NCI-H748 treated with DMSO at 0.1 percent for 48 hours (cell line): Measurements from ENCODE around the gene TMEM190.

Source experiments
- DNase-seq: peaks from one replicate; lab custom pipeline; 2025; lab: John Stamatoyannopoulos, UW

The TMEM190 gene

DNA sequence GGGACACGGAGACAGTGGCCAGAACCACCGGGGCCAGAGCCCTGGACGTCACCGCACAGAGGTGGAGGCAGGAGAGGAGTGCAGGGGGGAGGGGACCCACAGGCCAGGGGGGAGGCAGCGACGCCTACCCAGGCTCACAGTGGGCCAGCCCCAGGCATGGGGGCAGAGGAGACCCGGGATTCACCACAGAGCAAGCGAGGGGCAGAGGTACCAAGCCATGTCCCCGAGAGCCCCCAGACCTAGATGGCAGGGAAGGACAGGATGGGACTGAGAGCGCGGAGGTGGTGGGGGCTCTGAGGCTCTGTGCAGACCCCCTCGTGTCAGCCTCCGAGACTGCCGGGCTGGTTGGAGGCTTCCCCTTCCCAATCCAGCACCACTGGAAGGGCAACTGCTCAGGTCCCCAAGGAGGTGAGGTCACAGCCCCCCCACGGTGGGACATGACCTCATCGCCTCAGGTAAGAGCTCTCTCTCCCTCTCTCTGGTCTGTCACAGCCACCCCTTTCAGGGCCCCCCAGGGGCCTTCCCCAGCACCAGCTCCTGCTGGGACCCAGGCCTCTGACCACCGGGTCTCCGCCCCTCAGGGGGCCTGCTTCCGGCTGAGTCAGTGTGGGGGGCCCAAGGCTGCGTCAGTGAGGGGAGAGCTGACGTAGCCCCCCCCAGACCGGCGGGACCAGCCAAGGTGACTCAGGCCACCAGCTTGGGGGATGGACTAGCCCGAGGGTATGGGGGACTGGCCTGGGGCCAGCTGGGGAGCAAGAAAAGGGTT lies 4.1 kb upstream of the TMEM190 start:
- no peak for DNase-seq

DNA sequence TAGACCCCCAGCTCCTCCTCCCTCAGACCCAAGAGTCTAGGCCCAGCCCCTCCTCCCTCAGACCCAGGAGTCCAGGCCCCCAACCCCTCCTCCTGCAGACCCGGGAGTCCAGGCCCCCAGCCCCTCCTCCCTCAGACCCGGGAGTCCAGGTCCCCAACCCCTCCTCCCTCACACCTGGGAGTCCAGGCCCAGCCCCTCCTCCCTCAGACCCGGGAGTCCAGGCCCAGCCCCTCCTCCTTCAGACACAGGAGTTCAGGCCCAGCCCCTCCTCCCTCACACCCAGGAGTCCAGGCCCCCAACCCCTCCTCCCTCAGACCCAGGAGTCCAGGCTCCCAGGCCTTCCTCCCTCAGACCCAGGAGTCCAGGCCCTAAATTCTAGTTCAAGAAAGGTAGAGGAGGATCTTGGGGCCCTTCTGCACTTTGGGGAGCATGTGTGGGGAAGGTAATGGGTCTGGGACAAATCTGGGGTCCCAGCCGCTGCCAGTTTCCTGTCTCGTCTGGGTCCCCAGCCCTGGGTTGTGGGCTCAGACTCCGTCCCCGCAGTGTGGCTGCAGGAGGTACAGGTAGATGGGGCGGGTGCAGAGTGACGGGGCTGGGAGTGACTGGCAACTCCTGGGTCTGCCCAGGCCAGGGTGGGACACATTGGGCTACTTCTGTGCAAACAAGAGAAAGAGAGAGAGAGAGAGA lies 3.2 kb upstream of the TMEM190 start:
- DNase-seq: no peak

DNA sequence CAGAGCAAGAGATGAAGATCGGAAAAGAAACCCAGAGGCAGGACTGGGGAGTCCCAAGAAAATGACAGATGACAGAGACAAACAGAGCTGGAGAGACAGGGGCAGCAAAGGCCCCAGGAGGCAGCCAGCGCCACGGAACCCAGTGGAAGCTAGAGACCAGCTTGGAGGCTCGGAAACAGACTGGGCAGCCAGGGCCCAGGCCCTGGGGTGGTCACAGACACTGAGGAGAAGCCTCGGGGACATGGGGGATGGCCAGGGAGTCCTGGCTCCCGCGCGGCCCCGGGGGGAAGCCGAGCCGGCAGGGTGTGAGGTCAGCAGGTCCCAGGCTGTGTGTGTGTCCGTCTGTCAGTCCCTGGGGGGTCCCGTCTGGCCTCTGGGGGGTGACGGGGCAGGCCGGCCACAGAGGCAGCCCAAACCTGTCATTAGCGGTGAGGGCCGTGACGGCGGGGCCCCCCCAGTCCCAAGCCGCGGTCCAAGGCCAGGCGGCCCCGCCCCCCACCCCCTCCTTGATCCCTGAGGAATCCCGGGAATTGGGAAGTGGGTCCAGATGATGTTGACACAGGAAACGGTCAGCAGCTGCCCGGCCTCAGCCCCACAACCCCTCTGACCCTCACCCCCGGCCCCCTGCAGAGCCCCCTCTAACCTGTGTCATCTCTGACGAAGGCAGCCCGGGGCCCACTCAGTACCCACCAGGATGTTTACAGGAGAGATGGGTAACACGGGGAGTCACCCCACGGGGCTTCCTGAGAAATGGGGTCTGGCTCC lies 2.5 kb upstream of the TMEM190 start:
- no peak for DNase-seq

DNA sequence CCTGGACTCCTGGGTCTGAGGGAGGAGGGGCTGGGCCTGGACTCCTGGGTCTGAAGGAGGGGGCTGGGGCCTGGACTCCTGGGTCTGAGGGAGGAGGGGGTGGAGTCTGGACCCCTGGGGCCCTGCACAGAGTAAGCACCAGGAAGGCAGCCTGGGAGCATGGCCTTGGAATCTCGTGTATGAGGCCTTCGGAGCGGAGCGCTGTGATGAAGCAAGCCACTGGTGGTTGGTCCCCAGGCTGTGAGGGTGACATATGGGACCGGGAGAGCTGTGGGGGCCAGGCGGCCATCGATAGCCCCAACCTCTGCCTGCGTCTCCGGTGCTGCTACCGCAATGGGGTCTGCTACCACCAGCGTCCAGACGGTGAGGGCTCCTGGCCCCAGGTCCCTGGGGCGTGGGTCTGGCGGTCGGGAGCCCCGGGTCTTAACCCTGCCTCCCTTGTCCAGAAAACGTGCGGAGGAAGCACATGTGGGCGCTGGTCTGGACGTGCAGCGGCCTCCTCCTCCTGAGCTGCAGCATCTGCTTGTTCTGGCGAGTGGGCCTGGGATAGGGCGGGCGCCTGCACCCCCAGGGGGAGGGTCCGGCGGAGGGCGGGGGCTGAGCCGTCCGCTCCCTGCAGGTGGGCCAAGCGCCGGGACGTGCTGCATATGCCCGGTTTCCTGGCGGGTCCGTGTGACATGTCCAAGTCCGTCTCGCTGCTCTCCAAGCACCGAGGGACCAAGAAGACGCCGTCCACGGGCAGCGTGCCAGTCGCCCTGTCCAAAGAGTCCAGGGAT lies 918 bp downstream of the TMEM190 start:
- no peak for DNase-seq

DNA sequence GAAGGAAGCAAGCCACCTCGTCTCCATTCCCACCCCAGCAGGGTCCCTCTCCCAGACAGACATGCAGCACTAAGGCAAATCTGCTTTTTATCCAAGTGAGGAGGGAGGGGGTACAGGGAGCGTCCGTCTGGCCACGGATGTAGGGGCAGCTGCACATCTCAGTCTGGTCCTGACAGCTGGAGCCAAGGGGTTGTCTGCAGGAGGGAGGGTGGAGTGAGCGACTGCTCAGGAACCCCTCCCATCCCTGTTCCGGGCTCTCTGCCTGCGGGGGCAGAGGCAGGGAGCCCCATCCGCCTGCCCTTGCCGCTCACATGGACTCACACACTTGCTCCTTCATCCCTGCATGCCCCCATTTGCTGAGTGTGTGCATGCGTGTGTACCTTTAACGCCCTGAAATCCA lies 2.5 kb downstream of the TMEM190 start:
- DNase-seq: no peak

DNA sequence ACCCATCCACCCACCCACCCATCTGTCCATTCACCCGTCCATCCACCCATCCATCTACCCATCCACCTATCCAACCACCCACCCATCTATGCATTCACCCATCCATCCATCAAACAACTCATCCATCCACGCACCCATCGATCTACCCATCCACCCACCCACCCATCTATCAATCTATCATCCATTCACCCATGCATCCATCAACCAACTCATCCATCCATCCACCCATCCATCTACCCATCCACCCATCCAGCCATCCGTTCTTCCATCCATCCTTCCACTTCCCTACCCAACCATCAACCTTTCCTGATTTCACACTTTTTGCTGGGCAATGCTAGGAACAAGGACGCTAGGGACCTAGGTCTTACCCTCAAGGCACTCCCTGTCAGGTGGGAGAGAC lies 5.4 kb downstream of the TMEM190 start:
- DNase-seq: no peak

DNA sequence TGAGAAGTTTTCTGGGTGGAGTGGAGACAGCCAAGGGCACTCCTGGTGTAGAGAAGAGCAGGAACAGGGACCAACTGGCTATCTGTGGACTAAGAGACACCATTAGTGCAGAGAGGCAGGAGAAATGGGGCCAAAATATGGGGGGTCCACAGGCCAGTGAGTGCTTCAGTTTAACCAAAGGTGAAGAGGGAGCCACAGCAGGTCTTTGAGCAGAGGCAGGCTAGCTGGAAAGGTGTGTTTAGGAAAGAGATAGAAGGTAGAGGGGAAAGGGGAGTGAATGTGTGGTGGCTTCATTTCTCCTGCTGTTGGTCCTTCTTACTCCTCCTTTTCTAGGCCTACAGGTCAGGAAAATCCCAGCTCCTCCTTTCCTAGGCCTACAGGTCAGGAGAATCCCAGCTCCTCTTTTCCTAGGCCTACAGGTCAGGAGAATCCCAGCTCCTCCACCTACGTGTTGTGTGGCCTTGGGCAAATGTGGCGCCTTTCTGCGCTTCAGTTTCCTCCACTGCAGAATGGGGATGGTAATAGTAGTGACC lies 6.0 kb downstream of the TMEM190 start:
- no peak for DNase-seq

DNA sequence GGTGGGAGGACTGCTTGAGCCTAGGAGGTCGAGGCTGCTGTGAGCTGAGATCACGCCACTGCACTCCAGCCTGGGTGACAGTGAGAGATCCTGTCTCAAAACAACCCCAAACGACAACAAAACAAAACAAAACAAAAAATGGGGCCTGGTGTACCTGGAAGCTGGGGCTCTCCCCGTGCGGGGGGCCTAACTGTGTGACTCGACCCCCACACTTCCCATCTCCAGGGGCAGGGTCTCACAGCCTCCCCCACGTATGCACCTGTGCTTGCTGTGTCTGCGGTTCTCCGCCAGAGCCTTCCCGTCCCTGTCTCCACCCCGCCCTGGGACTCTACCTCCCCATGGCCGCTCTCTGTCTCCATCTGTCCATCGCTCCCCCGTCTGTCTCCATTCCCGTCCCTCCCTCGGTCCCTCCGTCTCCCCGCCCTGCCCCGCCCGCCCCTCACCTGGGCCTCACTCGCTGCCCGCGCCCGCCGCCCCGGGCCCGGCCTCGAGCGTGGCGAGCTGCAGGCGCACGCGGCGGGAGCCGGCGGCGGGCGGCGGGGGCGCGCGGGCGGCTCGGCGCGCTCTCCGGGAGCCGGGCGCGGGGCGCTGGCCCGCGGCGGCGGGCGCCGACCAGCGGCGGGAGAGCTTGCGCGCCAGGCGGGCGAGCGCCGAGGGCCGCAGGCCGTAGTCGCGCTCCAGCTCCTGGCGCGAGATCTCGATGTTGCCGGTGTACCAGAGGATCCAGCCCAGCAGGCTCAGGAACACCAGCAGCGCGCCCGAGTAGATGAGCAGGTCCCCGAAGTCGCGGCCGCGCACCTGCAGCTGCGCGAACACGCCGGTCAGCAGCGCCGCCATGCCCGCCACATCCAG lies 6.9 kb downstream of the TMEM190 start:
- peak; percentile 38 for DNase-seq

DNA sequence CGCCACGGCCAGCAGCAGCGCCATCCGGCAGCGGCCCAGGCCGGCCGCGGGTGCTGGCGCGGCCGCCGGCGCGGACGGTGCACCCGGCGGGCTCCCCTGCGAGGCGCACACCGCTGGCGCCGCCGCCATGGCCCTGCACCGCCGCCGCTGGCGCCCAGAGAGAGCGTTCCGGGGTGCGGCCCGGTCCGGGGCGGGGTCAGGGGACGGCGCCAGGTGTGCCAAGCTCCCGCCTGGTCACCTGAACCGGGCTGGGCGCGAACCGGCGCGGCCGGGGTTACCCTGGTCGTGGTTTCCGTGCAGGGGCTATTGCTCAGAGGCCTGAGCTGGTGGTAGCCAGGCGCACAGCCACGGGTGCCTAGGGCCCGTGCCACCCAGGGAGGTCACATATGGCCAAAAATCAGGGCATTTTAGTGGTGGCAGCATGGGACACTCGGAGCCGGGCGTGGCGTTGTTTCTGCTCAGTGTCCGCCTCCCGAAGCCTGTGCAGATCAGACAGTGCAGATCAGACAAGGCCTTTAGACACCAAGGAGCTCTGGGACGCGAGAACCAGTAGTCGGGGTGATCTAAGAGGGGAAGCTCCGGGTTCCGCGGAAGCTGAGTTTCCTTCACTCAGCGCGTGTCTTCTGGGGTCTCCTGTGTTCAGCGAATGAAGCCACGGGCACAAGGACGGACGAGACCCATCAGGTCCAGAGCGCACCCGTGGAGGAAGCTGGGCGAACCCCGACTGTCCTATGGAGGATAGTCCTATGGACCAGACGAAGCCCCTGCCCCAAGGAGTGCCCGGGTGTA lies 7.7 kb downstream of the TMEM190 start, which contains the start of gene TMEM238:
TSS of gene TMEM238 (minus strand) at position 162 of the 789 bp plus-strand sequence. CDS start at position 129, 33 bp downstream.
- DNase-seq: peak; percentile 42

DNA sequence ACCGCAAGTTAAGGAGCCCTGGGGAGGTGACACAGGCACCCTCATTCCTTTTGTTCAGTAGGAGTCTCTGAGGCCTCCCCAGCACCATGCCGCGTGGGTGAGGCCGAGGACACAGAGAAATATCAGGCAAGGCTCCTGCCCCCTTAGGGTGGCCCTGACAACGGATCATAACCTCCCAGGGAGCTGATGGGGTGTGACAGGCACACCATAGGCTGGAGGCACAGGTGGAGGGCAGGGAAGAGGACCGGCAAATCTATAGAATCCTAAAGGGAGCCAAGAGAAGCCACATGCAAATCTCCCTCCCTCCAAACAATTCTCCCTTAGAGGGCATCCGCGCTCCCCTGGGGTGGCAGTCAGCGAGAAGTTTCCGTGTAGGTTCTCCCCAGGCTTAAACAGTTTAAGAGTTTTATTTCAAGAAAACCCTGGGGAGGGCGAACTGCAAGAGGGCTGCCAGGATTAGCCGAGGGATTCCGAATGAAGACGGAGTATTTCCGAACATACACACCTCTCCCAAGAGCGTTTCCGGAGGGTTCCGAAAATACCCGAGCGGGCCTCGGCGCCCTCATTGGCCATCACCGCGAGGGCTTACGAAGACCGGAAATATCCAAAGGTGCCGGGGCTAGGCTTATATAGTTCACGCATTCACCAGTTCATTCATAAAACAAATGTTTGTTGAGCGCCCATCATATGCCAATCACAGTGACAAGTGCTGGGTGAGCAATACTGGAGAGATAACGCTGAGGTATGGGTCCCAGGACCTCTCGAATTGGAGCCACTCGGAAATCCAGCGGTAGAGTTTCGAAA lies 8.5 kb downstream of the TMEM190 start:
- DNase-seq: peak; percentile 99

DNA sequence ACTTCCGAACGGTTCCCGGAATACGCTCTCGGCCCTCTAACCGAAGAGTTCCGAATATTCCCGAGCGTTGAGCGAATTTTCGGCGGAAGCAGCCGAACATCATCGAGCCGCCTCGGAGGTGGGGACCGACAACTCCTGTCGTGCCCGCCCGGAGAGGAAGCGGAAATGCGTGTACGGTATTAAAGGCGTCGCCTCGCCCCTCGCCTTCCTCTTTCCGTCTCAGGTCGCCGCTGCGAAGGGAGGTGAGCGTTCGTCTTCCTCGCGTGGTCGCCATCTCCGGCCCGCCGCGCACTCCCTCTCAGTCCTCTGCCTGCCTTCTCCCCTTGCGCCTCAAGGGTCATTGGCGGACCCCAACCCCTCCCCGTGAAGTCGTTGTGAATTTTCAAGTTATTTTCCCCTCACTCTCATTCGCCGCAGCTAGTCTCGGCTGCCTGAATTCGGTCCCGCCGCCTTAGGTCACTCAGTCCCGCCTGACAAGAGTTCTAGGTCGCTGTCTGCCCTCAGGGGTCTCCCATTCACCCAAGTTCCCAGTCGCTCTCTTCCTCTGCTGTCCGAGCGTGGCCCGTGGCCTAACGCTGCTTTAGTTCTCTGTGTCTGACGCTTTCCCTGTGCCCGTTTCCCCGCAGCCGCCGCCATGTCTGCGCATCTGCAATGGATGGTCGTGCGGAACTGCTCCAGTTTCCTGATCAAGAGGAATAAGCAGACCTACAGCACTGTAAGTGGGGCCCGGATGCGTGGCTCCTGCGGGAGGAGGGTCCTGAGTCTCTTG lies 9.3 kb downstream of the TMEM190 start, which contains the start of gene RPL28:
TSS of gene RPL28 (plus strand) at position 209 of the 769 bp plus-strand sequence. CDS start at position 635, 426 bp downstream.
- DNase-seq: peak; percentile 99

DNA sequence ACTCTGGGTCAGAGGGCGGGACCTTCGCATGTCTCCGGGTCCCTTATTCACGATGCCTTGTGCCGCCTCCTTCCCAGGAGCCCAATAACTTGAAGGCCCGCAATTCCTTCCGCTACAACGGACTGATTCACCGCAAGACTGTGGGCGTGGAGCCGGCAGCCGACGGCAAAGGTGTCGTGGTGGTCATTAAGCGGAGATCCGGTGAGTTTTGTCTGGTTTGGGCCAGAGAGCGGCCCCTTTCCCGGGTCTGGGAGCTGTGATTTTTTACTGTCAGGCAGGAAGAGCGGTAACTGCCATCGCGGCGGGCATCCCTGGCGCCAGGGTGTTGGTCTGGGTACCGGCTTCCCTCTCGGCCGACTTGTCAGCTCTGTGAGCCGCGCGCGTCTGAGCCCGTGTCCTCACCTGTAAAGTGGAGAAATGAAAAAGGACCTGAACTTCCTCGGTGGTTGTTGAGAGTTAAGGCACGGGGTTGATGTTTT lies 9.9 kb downstream of the TMEM190 start:
- DNase-seq: no peak

DNA sequence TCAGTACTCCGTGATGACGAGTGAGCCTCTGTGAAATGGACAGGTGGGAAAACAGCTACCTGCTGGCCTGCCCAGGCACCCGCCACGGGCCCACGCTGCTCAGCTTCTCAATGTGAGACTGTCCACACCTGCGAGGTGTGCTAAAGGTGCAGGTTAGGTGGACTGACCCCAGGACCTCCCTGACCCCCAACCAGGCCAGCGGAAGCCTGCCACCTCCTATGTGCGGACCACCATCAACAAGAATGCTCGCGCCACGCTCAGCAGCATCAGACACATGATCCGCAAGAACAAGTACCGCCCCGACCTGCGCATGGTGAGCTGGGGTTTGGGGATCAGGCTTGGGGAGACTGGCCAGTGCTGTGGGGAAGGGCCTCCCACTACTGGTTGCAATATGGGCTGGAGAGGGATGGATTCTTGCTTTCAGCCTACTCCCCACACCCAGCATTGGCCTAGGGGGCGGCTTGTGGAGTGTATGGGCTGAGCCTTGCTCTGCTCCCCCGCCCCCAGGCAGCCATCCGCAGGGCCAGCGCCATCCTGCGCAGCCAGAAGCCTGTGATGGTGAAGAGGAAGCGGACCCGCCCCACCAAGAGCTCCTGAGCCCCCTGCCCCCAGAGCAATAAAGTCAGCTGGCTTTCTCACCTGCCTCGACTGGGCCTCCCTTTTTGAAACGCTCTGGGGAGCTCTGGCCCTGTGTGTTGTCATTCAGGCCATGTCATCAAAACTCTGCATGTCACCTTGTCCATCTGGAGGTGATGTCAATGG lies 11.3 kb downstream of the TMEM190 start:
- no peak for DNase-seq

DNA sequence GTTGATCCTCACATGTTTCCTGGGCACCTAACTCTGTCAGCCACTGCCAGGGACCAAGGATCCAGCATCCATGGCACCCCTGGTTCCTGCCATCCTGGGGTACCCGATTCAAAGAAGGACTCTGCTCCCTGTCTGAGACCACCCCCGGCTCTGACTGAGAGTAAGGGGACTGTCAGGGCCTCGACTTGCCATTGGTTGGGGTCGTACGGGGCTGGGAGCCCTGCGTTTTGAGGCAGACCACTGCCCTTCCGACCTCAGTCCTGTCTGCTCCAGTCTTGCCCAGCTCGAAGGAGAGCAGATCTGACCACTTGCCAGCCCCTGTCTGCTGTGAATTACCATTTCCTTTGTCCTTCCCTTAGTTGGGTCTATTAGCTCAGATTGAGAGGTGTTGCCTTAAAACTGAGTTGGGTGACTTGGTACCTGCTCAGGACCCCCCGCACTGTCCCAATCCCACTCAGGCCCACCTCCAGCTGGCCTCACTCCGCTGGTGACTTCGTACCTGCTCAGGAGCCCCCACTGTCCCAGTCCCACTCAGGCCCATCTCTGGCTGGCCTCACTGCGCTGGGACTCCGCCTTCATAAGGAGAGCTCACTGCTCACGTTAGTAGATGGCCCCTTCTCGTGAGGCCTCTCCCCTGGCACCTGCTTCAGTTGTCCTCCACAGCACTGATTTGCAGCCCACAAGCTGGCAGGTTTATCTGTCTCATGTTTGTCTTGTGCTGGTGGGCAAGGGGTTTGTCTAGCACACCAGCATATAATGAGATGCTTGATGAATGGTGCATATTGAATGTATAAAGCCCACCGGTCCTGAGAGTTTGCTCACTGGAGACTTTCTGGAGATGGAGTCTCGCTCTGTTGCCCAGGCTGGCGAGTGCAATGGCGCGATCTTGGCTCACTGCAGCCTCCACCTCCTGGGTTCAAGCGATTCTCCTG lies 13.0 kb downstream of the TMEM190 start:
- no peak for DNase-seq

DNA sequence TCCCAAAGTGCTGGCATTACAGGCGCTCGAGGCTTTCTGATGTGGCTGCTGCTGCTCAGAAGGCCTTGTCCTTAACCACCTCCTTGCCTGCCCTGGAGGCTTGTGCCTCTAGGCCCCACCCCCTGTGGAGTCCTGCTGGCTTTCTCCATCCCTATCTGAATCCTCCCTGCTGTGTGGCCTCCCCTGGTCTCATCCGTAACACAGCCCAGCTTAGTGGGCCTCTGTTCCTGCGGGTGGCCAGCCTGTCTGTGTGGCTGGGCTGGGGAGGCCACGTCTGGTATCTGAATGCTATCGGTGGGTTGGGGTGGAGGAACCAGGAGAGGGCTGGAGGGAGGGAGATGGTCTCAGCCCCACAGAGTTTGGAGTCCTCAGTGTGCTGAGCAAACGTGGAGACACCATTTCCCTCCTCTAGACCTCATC lies 13.8 kb downstream of the TMEM190 start:
- DNase-seq: no peak

DNA sequence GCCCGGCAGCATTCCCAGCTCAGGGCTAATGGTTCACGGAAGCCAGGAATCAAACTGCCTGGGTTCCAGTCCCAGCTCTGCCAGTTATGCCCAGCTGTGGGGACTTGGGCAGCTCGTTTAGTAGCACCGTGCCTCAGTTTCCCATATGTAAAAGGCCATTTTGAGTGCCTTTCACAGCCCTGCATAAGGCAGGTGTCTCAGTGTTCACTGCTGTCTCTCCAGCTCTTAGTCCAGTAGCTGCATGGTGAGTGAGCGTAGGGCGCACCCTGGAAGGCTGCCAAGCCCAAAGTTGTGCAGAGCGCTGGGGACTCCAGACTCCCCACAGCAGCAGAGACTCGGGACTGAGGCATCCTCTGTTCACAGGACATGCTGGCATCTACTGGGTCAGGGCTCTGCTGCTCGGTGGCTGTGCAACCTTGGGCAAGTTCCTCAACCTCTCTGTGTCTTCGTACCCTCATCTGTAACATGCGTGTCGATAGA lies 14.6 kb downstream of the TMEM190 start:
- no peak for DNase-seq
